Fibroblast of pulmonary artery (primary cell): Measurements from ENCODE around the gene TANGO6.
A peak's percentile ranks its signal among the peaks of the same experiment; 100 is the strongest.
"Not testable (repeated sequence)": the region's sequence is repeated elsewhere in the genome, so short reads cannot be mapped to it uniquely, and the experiment has no call there.

Experiments
- DNase-seq: peaks from one replicate; pipeline ENCODE4 v3.0.0-alpha.2; 2010; ENCODE audit warnings: low read depth
- H3K4me3 ChIP-seq: replicated peaks from 2 replicates; pipeline ENCODE4 v1.5.1; 2011; ENCODE audit warnings: low read depth, mild to moderate bottlenecking, control low read depth, low read length, moderate library complexity
- TF ChIP-seq, protein P1 (sequence below): IDR thresholded peaks from 2 replicates; pipeline ENCODE4 v1.5.1; 2011; ENCODE audit warnings: mild to moderate bottlenecking, control low read depth, low read length, inconsistent platforms; ENCODE audit errors: missing control alignments

The TANGO6 gene

DNA sequence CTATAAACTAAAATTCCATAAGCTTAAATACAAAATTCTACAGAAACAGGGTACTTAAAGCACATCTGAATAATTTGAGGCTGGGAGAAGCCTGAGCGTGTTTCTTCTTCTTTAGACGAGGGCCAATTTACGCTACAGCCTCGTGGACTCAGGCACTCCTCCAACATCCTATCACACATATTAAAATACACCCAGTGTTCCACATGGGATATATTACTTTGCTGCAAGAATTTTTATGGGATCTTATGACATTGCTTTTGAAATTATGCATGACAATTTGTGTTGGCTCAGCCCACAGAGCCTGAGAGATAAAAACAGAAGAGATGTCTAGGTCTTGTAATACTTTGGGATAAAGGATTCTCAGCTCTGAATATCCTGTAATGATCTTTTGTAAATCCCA, 3.5 kb upstream of the TANGO6 start:
- TF ChIP-seq, protein P1, sequence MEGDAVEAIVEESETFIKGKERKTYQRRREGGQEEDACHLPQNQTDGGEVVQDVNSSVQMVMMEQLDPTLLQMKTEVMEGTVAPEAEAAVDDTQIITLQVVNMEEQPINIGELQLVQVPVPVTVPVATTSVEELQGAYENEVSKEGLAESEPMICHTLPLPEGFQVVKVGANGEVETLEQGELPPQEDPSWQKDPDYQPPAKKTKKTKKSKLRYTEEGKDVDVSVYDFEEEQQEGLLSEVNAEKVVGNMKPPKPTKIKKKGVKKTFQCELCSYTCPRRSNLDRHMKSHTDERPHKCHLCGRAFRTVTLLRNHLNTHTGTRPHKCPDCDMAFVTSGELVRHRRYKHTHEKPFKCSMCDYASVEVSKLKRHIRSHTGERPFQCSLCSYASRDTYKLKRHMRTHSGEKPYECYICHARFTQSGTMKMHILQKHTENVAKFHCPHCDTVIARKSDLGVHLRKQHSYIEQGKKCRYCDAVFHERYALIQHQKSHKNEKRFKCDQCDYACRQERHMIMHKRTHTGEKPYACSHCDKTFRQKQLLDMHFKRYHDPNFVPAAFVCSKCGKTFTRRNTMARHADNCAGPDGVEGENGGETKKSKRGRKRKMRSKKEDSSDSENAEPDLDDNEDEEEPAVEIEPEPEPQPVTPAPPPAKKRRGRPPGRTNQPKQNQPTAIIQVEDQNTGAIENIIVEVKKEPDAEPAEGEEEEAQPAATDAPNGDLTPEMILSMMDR, result no peak
- no peak overlapping the region for H3K4me3 ChIP-seq
- DNase-seq, result no peak

DNA sequence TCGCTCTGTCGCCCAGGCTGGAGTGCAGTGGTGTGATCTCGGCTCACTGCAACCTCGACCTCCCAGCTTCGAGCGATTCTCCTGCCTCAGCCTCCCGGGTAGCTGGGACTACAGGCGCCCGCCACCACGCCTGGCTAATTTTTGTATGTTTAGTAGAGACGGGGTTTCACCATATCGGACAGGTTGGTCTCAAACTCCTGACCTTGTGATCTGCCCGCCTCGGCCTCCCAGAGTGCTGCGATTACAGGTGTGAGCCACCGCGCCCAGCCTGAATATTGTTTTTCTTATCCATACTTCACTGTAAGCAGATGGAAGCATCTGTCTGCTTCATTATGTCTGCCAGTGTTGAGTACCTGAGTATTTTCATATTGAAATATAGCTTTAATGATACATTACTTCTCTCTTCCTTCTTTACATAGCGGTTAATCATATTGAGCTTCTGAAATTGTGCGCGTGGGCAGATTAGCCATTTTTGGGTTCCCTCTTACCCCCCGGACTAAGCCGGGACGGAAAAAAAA, 308 bp upstream of the TANGO6 start:
- H3K4me3 ChIP-seq, result peak overlapping the region; percentile 91
- DNase-seq, result not testable (repeated sequence)

DNA sequence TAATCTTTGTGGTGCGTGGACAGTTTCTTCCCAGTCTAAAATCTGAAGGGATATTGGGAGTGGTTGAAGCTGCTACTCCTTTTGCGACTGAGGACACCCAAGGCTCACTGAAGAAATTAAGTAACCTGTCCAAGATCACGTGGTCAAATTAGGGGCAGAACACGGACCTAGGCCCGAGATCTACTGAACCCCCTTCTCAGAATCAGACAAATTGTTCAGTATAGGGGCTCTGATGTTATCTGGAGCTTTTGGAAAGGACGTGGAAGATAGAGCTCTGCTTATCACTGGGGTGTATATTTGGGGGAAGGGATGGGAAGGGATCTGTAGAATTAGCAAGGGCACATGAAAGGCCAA, 857 bp downstream of the TANGO6 start:
- H3K4me3 ChIP-seq, result peak overlapping the region; percentile 91
- TF ChIP-seq, protein P1, result no peak
- DNase-seq, result no peak

DNA sequence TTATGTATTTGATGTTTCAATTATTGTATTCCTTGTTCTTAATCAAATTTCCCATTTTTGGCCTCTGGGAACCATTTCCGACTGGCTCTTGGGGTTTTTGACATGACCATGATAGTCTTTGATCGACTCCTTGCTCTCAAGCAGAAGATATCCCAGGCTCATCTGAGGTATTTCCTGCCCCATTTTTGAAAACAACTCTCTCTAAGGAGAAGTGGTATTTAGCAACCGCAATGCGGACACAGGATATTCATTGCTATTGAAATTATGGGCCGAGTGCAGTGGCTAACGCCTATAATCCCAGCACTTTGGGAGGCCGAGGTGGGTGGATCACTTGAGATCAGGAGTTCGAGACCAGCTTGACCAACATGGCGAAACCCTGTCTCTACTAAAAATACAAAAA, 5.5 kb downstream of the TANGO6 start:
- H3K4me3 ChIP-seq, result no peak overlapping the region
- DNase-seq, result no peak
- TF ChIP-seq, protein P1, result no peak

DNA sequence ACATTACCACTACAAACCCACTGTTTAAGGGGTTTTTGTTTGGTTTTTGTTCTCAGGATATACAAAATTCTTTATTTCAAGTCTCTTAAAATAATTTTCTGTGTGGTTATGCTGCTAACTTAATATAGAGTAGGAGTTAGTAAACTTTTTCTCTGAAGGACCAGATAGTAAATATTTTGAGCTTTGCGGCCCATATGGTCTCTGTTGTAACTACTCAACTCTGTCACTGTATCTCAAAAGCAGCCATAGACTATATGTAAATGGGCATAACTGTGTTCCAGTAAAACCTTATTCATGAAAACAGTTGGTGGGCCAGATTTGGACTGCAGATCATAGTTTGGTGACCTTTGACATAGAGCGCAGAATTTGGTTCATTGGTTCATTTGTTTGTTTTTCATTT, 7.2 kb downstream of the TANGO6 start:
- no peak overlapping the region for H3K4me3 ChIP-seq
- DNase-seq, result no peak
- TF ChIP-seq, protein P1, result no peak

DNA sequence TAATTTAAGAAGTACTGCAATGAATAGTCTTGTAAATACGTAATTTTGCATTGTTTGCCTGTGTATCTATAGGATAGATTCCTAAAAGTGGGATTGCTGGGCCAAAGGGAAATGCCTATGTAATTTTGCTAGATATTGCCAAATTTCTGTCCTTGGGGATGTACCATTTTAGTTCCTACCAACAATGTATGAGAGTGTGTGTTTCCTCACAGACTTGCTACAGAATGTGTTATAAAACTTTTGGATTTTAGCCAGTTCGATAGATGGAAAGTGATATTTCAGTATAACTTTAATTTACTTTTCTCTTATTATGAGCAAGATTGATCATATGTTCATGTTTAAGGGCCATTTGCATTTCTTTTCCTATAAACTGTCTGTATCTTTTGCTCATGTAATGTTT, 8.3 kb downstream of the TANGO6 start:
- no peak overlapping the region for H3K4me3 ChIP-seq
- DNase-seq, result peak; percentile 23
- TF ChIP-seq, protein P1, result no peak

DNA sequence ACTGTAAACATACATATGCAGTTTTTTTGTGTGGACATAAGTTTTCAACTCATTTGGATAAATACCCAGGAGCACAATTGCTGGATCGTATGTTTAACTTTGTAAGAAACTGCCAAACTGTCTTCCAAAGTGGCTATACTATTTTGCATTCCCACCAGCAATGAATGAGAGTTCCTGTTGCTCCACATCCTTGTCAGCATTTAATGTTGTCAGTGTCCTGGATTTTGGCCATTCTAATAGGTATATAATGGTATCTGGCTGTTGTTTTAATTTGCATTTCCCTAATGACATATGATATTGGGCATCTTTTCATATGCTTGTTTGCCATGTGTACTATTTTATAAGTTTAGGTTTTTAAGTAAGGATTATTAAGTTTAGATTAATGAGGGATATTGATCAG, 14.1 kb downstream of the TANGO6 start:
- TF ChIP-seq, protein P1, result no peak
- no peak for DNase-seq
- H3K4me3 ChIP-seq, result no peak overlapping the region

DNA sequence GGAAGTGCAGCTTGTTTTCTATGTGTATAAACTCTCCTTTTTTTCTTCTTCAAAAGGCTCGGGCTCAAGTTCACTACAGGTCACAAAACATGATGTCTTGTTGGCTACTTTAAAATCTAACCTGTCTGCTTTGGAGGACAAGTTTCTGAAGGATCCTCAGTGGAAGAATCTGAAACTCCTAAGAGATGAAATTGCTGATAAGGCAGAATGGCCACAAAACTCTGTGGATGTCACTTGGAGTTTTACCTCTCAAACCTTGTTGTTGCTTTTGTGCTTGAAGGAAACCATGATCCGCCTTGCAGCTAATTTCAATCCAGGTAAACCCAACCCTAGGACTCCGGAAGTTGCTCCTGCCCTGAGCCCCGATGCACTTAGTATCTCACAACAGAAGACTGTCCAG, 16.5 kb downstream of the TANGO6 start:
- H3K4me3 ChIP-seq, result no peak overlapping the region
- no peak for DNase-seq
- TF ChIP-seq, protein P1, result no peak
